HG03571 (cell line): ENCODE results near the gene FBXW8.

Experiments used
- ATAC-seq: cut with Tn5 transposase; IDR thresholded peaks from one replicate; pipeline ENCODE4 v1.9.1; 2021; ENCODE audit not compliant: unreplicated experiment

Gene FBXW8

GRCh38 chr12:117069926-117070900 is 159.5 kb downstream of the FBXW8 start:
- no peak for ATAC-seq

DNA sequence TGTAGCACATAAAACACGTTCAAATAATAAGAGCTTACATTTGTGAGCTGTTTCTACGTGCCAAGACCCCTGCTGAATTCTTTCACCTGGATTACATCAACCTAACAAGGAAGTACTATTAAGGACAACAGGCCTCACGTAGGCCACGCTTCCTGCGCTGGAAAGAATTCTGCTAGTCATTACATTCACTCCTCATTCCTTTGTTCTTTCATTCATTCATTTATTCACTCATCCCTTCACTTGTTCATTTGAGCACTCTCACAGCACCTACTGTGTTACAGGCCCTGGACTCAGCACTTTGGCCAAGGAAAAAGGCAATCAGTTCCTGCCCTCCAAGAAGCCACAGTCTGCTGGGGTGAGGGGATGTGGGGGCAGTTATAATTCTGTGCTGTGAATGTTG is 160.3 kb downstream of the FBXW8 start:
- no peak for ATAC-seq

GRCh38 chr12:117072106-117072505 is 161.4 kb downstream of the FBXW8 start:
- no peak for ATAC-seq

GRCh38 chr12:117072736-117073490 is 162.2 kb downstream of the FBXW8 start:
- ATAC-seq: no peak

DNA sequence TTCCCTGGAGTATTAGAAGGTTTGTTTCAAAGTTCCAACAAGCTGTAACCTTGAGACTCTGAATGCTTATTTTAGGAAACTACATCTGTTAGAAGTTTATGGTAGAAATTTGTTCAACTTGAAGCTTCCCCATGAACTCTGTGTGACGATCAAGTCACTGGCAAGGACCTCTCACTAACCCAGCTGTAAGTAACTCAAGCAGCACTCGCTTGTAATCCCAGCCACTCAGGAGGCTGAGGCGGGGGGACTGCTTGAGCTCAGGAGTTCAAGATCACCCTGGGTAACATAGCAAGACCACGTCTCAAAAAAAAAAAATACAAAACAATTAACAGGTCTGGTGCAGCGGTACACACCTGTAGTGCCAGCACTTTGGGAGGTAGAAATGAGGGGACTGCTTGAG is 162.9 kb downstream of the FBXW8 start:
- ATAC-seq: no peak

DNA sequence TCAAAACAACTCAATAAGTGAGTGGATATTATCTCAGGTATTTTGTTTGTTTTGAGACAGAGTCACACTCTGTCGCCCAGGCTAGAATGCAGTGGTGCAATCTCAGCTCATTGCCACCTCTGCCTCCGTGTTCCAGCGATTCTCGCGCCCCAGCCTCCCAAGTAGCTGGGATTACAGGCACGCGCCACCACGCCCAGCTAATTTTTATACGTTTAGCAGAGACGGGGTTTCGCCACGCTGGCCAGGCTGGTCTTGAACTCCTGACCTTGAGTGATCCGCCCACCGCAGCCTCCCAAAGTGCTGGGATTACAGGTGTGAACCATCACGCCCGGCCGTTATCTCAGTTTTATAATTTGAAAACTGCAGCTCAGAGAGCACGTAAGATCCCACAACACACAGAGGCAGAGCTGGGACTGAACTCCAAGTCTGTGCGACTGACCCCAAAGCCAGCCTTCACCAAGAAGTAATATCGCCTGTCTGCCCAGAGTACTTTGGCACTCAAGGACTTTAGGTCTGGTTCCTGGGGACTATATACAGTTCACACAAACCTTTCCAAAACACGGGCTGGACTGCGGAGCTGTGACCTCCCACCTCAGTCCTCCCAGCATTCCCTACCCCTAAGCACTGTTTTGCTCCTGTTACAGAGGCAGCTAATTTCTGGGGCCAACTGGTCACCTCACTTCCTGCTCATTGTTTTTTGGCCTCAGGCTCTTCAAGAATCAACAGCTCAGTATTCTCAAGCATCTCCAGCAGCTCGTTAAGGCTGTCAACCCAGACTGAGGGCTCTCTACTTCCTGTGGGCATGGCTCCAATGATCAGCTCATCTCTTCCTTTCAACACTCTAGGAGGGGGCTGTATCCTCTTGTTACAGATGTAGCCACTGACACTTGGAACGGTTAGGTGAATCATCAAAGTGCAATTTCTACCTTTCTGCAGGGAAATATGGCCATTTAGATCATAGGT is 165.9 kb downstream of the FBXW8 start:
- no peak for ATAC-seq

DNA sequence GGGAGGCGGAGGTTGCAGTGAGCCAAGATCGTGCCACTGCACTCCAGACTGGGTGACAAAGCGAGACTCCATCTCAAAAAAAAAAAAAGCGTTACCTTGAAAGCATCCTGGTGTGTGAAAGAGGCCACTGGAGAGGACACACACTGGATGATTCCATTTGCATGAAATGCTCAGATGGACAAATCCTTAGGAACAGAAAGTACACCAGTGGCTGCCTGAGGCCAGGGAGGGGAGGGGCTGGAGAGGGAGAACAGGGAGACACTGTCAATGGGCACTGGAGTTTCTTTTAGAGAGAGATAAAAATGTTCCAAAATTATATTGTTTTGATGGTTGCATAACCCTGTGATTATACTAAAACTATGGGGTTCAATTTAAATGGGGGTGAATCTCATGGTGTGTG is 168.7 kb downstream of the FBXW8 start:
- no peak for ATAC-seq

GRCh38 chr12:117080661-117081144 is 170.0 kb downstream of the FBXW8 start:
- no peak for ATAC-seq
